Prostate gland (tissue), 2 donors: Measurements from ENCODE around the gene IGSF8.

Experiments
- CTCF ChIP-seq, 4 experiments: fragments of 200-600 bp in 2 of 4; fragments of 450-650 bp in 2 of 4; sonication (generic) in 2 of 4; IDR thresholded peaks; 1 replicate in 3 of 4; 2 replicates in 1 of 4; pipeline ENCODE4 v1.5.1; 2016 to 2019; ENCODE audit warnings: antibody characterized with exemption in 4 of 4, mild to moderate bottlenecking in 2 of 4, moderate library complexity in 2 of 4
- POLR2A ChIP-seq: fragments of 450-650 bp; IDR thresholded peaks from one replicate; pipeline ENCODE4 v1.6.1; 2016; ENCODE audit warnings: antibody characterized with exemption, mild to moderate bottlenecking
- POLR2AphosphoS5 ChIP-seq: sonication (generic); formaldehyde crosslinking; IDR thresholded peaks from one replicate; pipeline ENCODE4 v1.6.1; 2017; ENCODE audit warnings: antibody characterized with exemption

- TF ChIP-seq CTCF (IDR thresholded peaks at IDR 0.05) (no peak), POLR2A (no peak), POLR2AphosphoS5 (no peak)
Observed at GRCh38 chr1:160094291-160094625, 4.2 kb downstream of the IGSF8 start.
